Muscle layer of duodenum (tissue), 2 donors: ENCODE results near the gene RASA4B.
"Not testable (repeated sequence)": the region's sequence is repeated elsewhere in the genome, so short reads cannot be mapped to it uniquely, and the experiment has no call there.

ENCODE experiments used
- H3K27ac ChIP-seq: one replicate; pipeline ENCODE4 v1.7.0; 2013; ENCODE audit warnings: mild to moderate bottlenecking, low read length
- H3K27me3 ChIP-seq: one replicate; pipeline ENCODE4 v1.7.0; 2013; ENCODE audit warnings: low read depth, mild to moderate bottlenecking, control low read depth, low read length
- H3K36me3 ChIP-seq, 2 donors: one replicate each; pipeline ENCODE4 v1.7.0; 2013; ENCODE audit warnings: low read length in 2 of 2, control low read depth in 1 of 2, mild to moderate bottlenecking in 1 of 2; ENCODE audit not compliant: insufficient read depth in 2 of 2, control insufficient read depth in 1 of 2
- H3K4me1 ChIP-seq, 2 donors: one replicate each; pipeline ENCODE4 v1.7.0; 2013; ENCODE audit warnings: low read length in 2 of 2, mild to moderate bottlenecking in 2 of 2, control low read depth in 1 of 2, moderate library complexity in 1 of 2; ENCODE audit not compliant: insufficient read depth in 2 of 2, control insufficient read depth in 1 of 2
- H3K4me3 ChIP-seq, 2 donors: one replicate each; pipeline ENCODE4 v1.7.0; 2013; ENCODE audit warnings: low read length in 2 of 2, low read depth in 1 of 2, mild to moderate bottlenecking in 1 of 2
- H3K9me3 ChIP-seq, 2 donors: one replicate each; pipeline ENCODE4 v1.7.0; 2013; ENCODE audit warnings: low read length in 2 of 2, control low read depth in 1 of 2, mild to moderate bottlenecking in 1 of 2; ENCODE audit not compliant: control insufficient read depth in 1 of 2
- donor health status: healthy.

RASA4B gene

GRCh38 chr7:102517550-102518147, at the start of gene RASA4B:
Gene RASA4B (minus strand): TSS chr7:102517777. CDS start chr7:102517710, 67 bp downstream.
- H3K4me1 ChIP-seq, H3K36me3 ChIP-seq, H3K27me3 ChIP-seq, H3K9me3 ChIP-seq, H3K4me3 ChIP-seq, H3K27ac ChIP-seq: not testable (repeated sequence)

GRCh38 chr7:102550808-102551422, 33.3 kb upstream of the RASA4B start, which contains the start of gene SPDYE2:
Gene SPDYE2 (plus strand): TSS chr7:102551226. CDS start chr7:102553256, 2,030 bp downstream.
- H3K4me3 ChIP-seq, H3K27me3 ChIP-seq, H3K4me1 ChIP-seq, H3K9me3 ChIP-seq, H3K27ac ChIP-seq, H3K36me3 ChIP-seq: not testable (repeated sequence)

- not testable (repeated sequence) for H3K4me1 ChIP-seq, H3K36me3 ChIP-seq, H3K9me3 ChIP-seq, H3K4me3 ChIP-seq, H3K27ac ChIP-seq, H3K27me3 ChIP-seq
These were observed 28.8 kb upstream of the RASA4B start for GRCh38 chr7:102546353-102546752.

GRCh38 chr7:102545288-102545687, 27.7 kb upstream of the RASA4B start:
- H3K36me3 ChIP-seq, H3K4me3 ChIP-seq, H3K27me3 ChIP-seq, H3K9me3 ChIP-seq, H3K27ac ChIP-seq, H3K4me1 ChIP-seq: not testable (repeated sequence)

GRCh38 chr7:102544372-102544771, 26.8 kb upstream of the RASA4B start:
- not testable (repeated sequence) for H3K4me1 ChIP-seq, H3K36me3 ChIP-seq, H3K9me3 ChIP-seq, H3K27ac ChIP-seq, H3K4me3 ChIP-seq, H3K27me3 ChIP-seq

GRCh38 chr7:102543596-102543995, 26.0 kb upstream of the RASA4B start, which contains the start of gene UPK3BL2:
Gene UPK3BL2 (minus strand): TSS chr7:102543696. CDS start chr7:102543636, 60 bp downstream.
- not testable (repeated sequence) for H3K27me3 ChIP-seq, H3K27ac ChIP-seq, H3K4me1 ChIP-seq, H3K9me3 ChIP-seq, H3K4me3 ChIP-seq, H3K36me3 ChIP-seq

GRCh38 chr7:102542771-102543170, 25.2 kb upstream of the RASA4B start:
- not testable (repeated sequence) for H3K27ac ChIP-seq

GRCh38 chr7:102542083-102542482, 24.5 kb upstream of the RASA4B start:
- H3K4me3 ChIP-seq, H3K9me3 ChIP-seq, H3K36me3 ChIP-seq, H3K27ac ChIP-seq, H3K27me3 ChIP-seq, H3K4me1 ChIP-seq: not testable (repeated sequence)

More at GRCh38 chr7:102542771-102543170, 25.2 kb upstream of the RASA4B start:
- H3K9me3 ChIP-seq, H3K36me3 ChIP-seq, H3K27me3 ChIP-seq, H3K4me3 ChIP-seq, H3K4me1 ChIP-seq: not testable (repeated sequence)

- H3K27me3 ChIP-seq, H3K36me3 ChIP-seq, H3K4me3 ChIP-seq, H3K4me1 ChIP-seq, H3K27ac ChIP-seq, H3K9me3 ChIP-seq: not testable (repeated sequence)
These were observed 23.0 kb upstream of the RASA4B start for GRCh38 chr7:102540604-102541003.

GRCh38 chr7:102535062-102535615, 17.6 kb upstream of the RASA4B start:
- not testable (repeated sequence) for H3K9me3 ChIP-seq, H3K27ac ChIP-seq, H3K4me1 ChIP-seq, H3K4me3 ChIP-seq, H3K36me3 ChIP-seq, H3K27me3 ChIP-seq

GRCh38 chr7:102532127-102532526, 14.6 kb upstream of the RASA4B start:
- H3K27ac ChIP-seq, H3K27me3 ChIP-seq, H3K4me1 ChIP-seq, H3K9me3 ChIP-seq, H3K4me3 ChIP-seq, H3K36me3 ChIP-seq: not testable (repeated sequence)

- H3K4me3 ChIP-seq, H3K27me3 ChIP-seq, H3K27ac ChIP-seq, H3K36me3 ChIP-seq, H3K9me3 ChIP-seq, H3K4me1 ChIP-seq: not testable (repeated sequence)
These were observed 14.0 kb upstream of the RASA4B start for GRCh38 chr7:102531583-102531982.
